ENCODE data around the gene TMEM37.

Gene TMEM37

GRCh38 chr2:119461811-119462210 lies 30.2 kb downstream of the TMEM37 start:
- no peak for DNase-seq

GRCh38 chr2:119462574-119462973 lies 30.9 kb downstream of the TMEM37 start:
- no peak for DNase-seq

GRCh38 chr2:119463136-119463535 lies 31.5 kb downstream of the TMEM37 start:
- DNase-seq = no peak

GRCh38 chr2:119463990-119464389 lies 32.3 kb downstream of the TMEM37 start:
- DNase-seq = no peak

GRCh38 chr2:119464981-119465380 lies 33.3 kb downstream of the TMEM37 start:
- DNase-seq = no peak

- DNase-seq = no peak
Observed at GRCh38 chr2:119465687-119466086, 34.0 kb downstream of the TMEM37 start.

GRCh38 chr2:119466373-119466772 lies 34.7 kb downstream of the TMEM37 start:
- no peak for DNase-seq

GRCh38 chr2:119468154-119468955 lies 36.7 kb downstream of the TMEM37 start:
- DNase-seq = no peak

GRCh38 chr2:119469131-119469530 lies 37.5 kb downstream of the TMEM37 start:
- DNase-seq = no peak

GRCh38 chr2:119469661-119470297 lies 38.1 kb downstream of the TMEM37 start:
- DNase-seq = peak; percentile 94

GRCh38 chr2:119472749-119473148 lies 41.1 kb downstream of the TMEM37 start:
- no peak for DNase-seq

GRCh38 chr2:119473621-119474370 lies 42.1 kb downstream of the TMEM37 start:
- no peak for DNase-seq

- no peak for DNase-seq
Observed at GRCh38 chr2:119474371-119475224, 42.9 kb downstream of the TMEM37 start.

- DNase-seq = no peak
Observed at GRCh38 chr2:119475225-119475856, 43.7 kb downstream of the TMEM37 start.

GRCh38 chr2:119475857-119476244 lies 44.2 kb downstream of the TMEM37 start:
- DNase-seq = no peak

- peak; percentile 75 for DNase-seq
Observed at GRCh38 chr2:119476301-119477112, 44.9 kb downstream of the TMEM37 start.

- no peak for DNase-seq
Observed at GRCh38 chr2:119477113-119477505, 45.5 kb downstream of the TMEM37 start.

- DNase-seq = no peak
Observed at GRCh38 chr2:119478188-119478977, 46.7 kb downstream of the TMEM37 start.

GRCh38 chr2:119478978-119479295 lies 47.3 kb downstream of the TMEM37 start:
- DNase-seq = no peak

GRCh38 chr2:119480184-119480583 lies 48.5 kb downstream of the TMEM37 start:
- DNase-seq = no peak

GRCh38 chr2:119480718-119481142 lies 49.1 kb downstream of the TMEM37 start:
- DNase-seq = no peak

Measured in NCI-H510A treated with DMSO at 0.1 percent for 48 hours (cell line).